ENCODE measurements around the gene BLMH.

BLMH gene

GRCh38 chr17:30220414-30220813 lies 71.3 kb downstream of the BLMH start:
- Histone ChIP-seq H3K4ac (ENCODE audit: low read depth, low read length) (no peak overlapping the region), H2BK12ac (ENCODE audit: low read length) (no peak overlapping the region), H3K4me1 (ENCODE audit: control insufficient read depth in 1 of 2, insufficient read depth in 2 of 2, low read length in 2 of 2) (peaks cover 9% of the 10 kb centered on the region in 2 experiments), H3K27ac (ENCODE audit: low read depth, low read length) (no peak overlapping the region), H2BK120ac (ENCODE audit: insufficient read depth, low read length, poor library complexity) (no peak overlapping the region), H3K18ac (ENCODE audit: low read length) (no peak overlapping the region), H4K8ac (ENCODE audit: low read depth, low read length) (no peak overlapping the region), H3K36me3 (ENCODE audit: control insufficient read depth in 1 of 2, insufficient read depth in 2 of 2, low read length in 2 of 2) (no peaks in the 10 kb centered on the region), H2AFZ (ENCODE audit: insufficient read depth, low read length, poor library complexity) (no peak overlapping the region), H3K4me2 (ENCODE audit: low read length) (no peak overlapping the region), H4K91ac (ENCODE audit: low read depth, low read length) (no peak overlapping the region), H3K4me3 (ENCODE audit: low read depth, low read length) (no peak overlapping the region), H3K23ac (ENCODE audit: low read length) (no peak overlapping the region), H3K79me2 (ENCODE audit: control insufficient read depth, insufficient read depth, low read length, poor library complexity) (no peaks in the 10 kb centered on the region), H4K12ac (ENCODE audit: low read depth, low read length) (no peak overlapping the region), H3K14ac (ENCODE audit: low read length) (no peak overlapping the region), H2BK5ac (ENCODE audit: low read depth, low read length, poor library complexity) (no peak overlapping the region), H3K27me3 (ENCODE audit: insufficient read depth, low read length) (no peaks in the 10 kb centered on the region), H2AK5ac (ENCODE audit: low read length) (no peak overlapping the region), H3K9me3 (ENCODE audit: insufficient read depth, low read depth, low read length) (no peaks in the 10 kb centered on the region), H3K79me1 (ENCODE audit: low read length) (peaks cover 2% of the 10 kb centered on the region), H3K9ac (ENCODE audit: low read length) (no peak overlapping the region)
- DNase-seq = no peak
- no CpG with 5 or more reads among the region's 5 CpGs for WGBS (ENCODE audit: extremely low coverage, insufficient coverage, insufficient read length)

GRCh38 chr17:30219833-30220232 lies 71.9 kb downstream of the BLMH start:
- Histone ChIP-seq H2BK120ac (ENCODE audit: insufficient read depth, low read length, poor library complexity) (no peak overlapping the region), H4K91ac (ENCODE audit: low read depth, low read length) (no peak overlapping the region), H3K23ac (ENCODE audit: low read length) (no peak overlapping the region), H3K27me3 (ENCODE audit: insufficient read depth, low read length) (no peaks in the 10 kb centered on the region), H3K4me1 (ENCODE audit: control insufficient read depth in 1 of 2, insufficient read depth in 2 of 2, low read length in 2 of 2) (peaks cover 5% of the 10 kb centered on the region in 2 experiments), H3K27ac (ENCODE audit: low read depth, low read length) (no peak overlapping the region), H4K12ac (ENCODE audit: low read depth, low read length) (no peak overlapping the region), H3K18ac (ENCODE audit: low read length) (no peak overlapping the region), H2AK5ac (ENCODE audit: low read length) (no peak overlapping the region), H2AFZ (ENCODE audit: insufficient read depth, low read length, poor library complexity) (no peak overlapping the region), H4K8ac (ENCODE audit: low read depth, low read length) (no peak overlapping the region), H3K14ac (ENCODE audit: low read length) (no peak overlapping the region), H3K9ac (ENCODE audit: low read length) (no peak overlapping the region), H3K4me2 (ENCODE audit: low read length) (no peak overlapping the region), H3K79me1 (ENCODE audit: low read length) (no peaks in the 10 kb centered on the region), H3K79me2 (ENCODE audit: control insufficient read depth, insufficient read depth, low read length, poor library complexity) (no peaks in the 10 kb centered on the region), H3K9me3 (ENCODE audit: insufficient read depth, low read depth, low read length) (no peaks in the 10 kb centered on the region), H3K36me3 (ENCODE audit: control insufficient read depth in 1 of 2, insufficient read depth in 2 of 2, low read length in 2 of 2) (no peaks in the 10 kb centered on the region), H2BK5ac (ENCODE audit: low read depth, low read length, poor library complexity) (no peak overlapping the region), H3K4me3 (ENCODE audit: low read depth, low read length) (no peak overlapping the region), H3K4ac (ENCODE audit: low read depth, low read length) (no peak overlapping the region), H2BK12ac (ENCODE audit: low read length) (no peak overlapping the region)
- WGBS (ENCODE audit: extremely low coverage, insufficient coverage, insufficient read length) = no CpG with 5 or more reads among the region's 7 CpGs
- DNase-seq = peak in 1 of 2 donors; percentile 24

DNA sequence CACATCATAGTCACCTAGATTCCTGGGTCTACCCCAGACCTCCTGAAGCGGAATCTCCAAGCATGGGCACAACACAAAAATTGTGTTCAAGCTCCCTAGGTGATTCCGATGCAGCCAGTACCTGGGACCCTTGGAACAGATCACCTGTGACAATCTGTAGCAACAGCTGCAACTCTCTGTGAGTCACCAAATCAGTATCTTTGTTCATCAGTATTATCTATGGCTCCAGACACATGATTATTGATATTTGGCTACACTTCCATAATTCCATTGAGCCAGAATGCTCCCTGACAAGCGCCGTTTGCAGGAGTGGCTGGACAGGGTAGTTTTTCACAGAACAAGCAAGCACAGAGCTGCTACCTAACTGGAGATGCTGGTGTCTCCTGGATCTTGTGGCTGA lies 72.4 kb downstream of the BLMH start:
- Histone ChIP-seq H3K4ac (ENCODE audit: low read depth, low read length) (no peak overlapping the region), H3K27me3 (ENCODE audit: insufficient read depth, low read length) (no peaks in the 10 kb centered on the region), H3K79me1 (ENCODE audit: low read length) (no peaks in the 10 kb centered on the region), H3K23ac (ENCODE audit: low read length) (no peak overlapping the region), H3K4me2 (ENCODE audit: low read length) (no peak overlapping the region), H3K36me3 (ENCODE audit: control insufficient read depth in 1 of 2, insufficient read depth in 2 of 2, low read length in 2 of 2) (no peaks in the 10 kb centered on the region), H3K27ac (ENCODE audit: low read depth, low read length) (no peak overlapping the region), H3K14ac (ENCODE audit: low read length) (no peak overlapping the region), H2AK5ac (ENCODE audit: low read length) (no peak overlapping the region), H3K9me3 (ENCODE audit: insufficient read depth, low read depth, low read length) (no peaks in the 10 kb centered on the region), H2AFZ (ENCODE audit: insufficient read depth, low read length, poor library complexity) (no peak overlapping the region), H2BK5ac (ENCODE audit: low read depth, low read length, poor library complexity) (no peak overlapping the region), H4K91ac (ENCODE audit: low read depth, low read length) (no peak overlapping the region), H3K79me2 (ENCODE audit: control insufficient read depth, insufficient read depth, low read length, poor library complexity) (no peaks in the 10 kb centered on the region), H3K4me3 (ENCODE audit: low read depth, low read length) (no peak overlapping the region), H3K18ac (ENCODE audit: low read length) (no peak overlapping the region), H4K12ac (ENCODE audit: low read depth, low read length) (no peak overlapping the region), H2BK120ac (ENCODE audit: insufficient read depth, low read length, poor library complexity) (no peak overlapping the region), H2BK12ac (ENCODE audit: low read length) (no peak overlapping the region), H4K8ac (ENCODE audit: low read depth, low read length) (no peak overlapping the region), H3K9ac (ENCODE audit: low read length) (no peak overlapping the region), H3K4me1 (ENCODE audit: control insufficient read depth in 1 of 2, insufficient read depth in 2 of 2, low read length in 2 of 2) (peaks cover 1 to 5% of the 10 kb centered on the region in 2 experiments)
- whole genome bisulfite sequencing (ENCODE audit: extremely low coverage, insufficient coverage, insufficient read length) = no CpG with 5 or more reads among the region's 4 CpGs
- no peak for DNase-seq

- Histone ChIP-seq H3K9ac (ENCODE audit: low read length) (no peak overlapping the region), H3K79me2 (ENCODE audit: control insufficient read depth, insufficient read depth, low read length, poor library complexity) (no peaks in the 10 kb centered on the region), H2BK120ac (ENCODE audit: insufficient read depth, low read length, poor library complexity) (no peak overlapping the region), H3K18ac (ENCODE audit: low read length) (no peak overlapping the region), H2BK5ac (ENCODE audit: low read depth, low read length, poor library complexity) (no peak overlapping the region), H2AFZ (ENCODE audit: insufficient read depth, low read length, poor library complexity) (no peak overlapping the region), H4K12ac (ENCODE audit: low read depth, low read length) (no peak overlapping the region), H2AK5ac (ENCODE audit: low read length) (no peak overlapping the region), H3K4me1 (ENCODE audit: control insufficient read depth in 1 of 2, insufficient read depth in 2 of 2, low read length in 2 of 2) (peaks cover 0 to 5% of the 10 kb centered on the region in 2 experiments), H3K36me3 (ENCODE audit: control insufficient read depth in 1 of 2, insufficient read depth in 2 of 2, low read length in 2 of 2) (no peaks in the 10 kb centered on the region), H3K14ac (ENCODE audit: low read length) (no peak overlapping the region), H3K4me2 (ENCODE audit: low read length) (no peak overlapping the region), H3K27ac (ENCODE audit: low read depth, low read length) (no peak overlapping the region), H3K4ac (ENCODE audit: low read depth, low read length) (no peak overlapping the region), H4K8ac (ENCODE audit: low read depth, low read length) (no peak overlapping the region), H2BK12ac (ENCODE audit: low read length) (no peak overlapping the region), H4K91ac (ENCODE audit: low read depth, low read length) (no peak overlapping the region), H3K4me3 (ENCODE audit: low read depth, low read length) (no peak overlapping the region), H3K79me1 (ENCODE audit: low read length) (no peaks in the 10 kb centered on the region), H3K9me3 (ENCODE audit: insufficient read depth, low read depth, low read length) (no peaks in the 10 kb centered on the region), H3K27me3 (ENCODE audit: insufficient read depth, low read length) (no peaks in the 10 kb centered on the region), H3K23ac (ENCODE audit: low read length) (no peak overlapping the region)
- DNase-seq = no peak
- no CpG with 5 or more reads among the region's 9 CpGs for WGBS (ENCODE audit: extremely low coverage, insufficient coverage, insufficient read length)
Measured at GRCh38 chr17:30218799-30219198, 72.9 kb downstream of the BLMH start.
